GM08714 (cell line): ENCODE measurements around the gene KLF1.
"Not testable (repeated sequence)": the region's sequence is repeated elsewhere in the genome, so short reads cannot be mapped to it uniquely, and the experiment has no call there.

Experiments used
- H3K4me3 ChIP-seq: fragments of 200-500 bp; sonication (Bioruptor generic); 2 replicates; pipeline ENCODE4 v1.5.1; 2014; ENCODE audit warnings: mild to moderate bottlenecking, low read length, inconsistent platforms
- ZNF274 ChIP-seq: IDR thresholded peaks from 2 replicates; pipeline ENCODE4 v1.6.1; 2012; ENCODE audit warnings: mild to moderate bottlenecking, low read depth, low read length

The KLF1 gene

DNA sequence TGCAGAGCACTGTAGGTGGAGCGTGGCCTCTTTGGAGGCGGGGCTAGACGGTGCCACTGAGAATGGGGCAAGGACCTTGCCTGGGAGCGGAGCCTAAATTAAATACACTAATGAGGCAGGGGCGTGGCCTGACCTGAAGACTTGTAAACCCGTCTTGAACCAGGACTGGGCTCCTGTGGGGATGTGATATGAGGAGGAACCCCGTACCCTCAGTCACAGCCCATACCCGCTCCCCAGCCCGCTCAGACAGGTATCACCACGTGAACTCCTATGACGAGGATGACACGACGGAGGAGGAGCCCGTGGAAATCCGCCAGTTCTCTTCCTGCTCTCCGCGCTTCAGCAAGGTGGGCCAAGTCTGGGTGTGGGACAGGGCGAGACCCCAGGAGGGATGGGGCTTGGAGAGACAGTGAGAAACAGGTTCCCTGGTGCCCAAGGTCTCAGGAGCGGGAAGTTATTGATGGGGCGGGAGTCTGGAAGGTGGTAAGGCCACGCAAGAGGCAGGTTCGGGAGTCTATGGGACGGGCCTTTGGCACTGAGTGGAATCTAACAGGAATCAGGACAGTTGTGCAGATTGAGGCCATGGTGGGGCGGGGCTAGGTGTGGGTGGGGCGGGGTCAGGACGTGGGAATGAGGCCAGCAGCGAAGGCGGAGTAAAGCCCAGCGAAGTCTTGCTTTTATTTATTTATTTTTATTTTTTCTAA lies 20.4 kb downstream of the KLF1 start:
- no peak overlapping the region for H3K4me3 ChIP-seq
- no peak for TF ChIP-seq ZNF274

- H3K4me3 ChIP-seq, result no peak overlapping the region
- no peak for TF ChIP-seq ZNF274
Measured at GRCh38 chr19:12865746-12866415, 21.1 kb downstream of the KLF1 start.

DNA sequence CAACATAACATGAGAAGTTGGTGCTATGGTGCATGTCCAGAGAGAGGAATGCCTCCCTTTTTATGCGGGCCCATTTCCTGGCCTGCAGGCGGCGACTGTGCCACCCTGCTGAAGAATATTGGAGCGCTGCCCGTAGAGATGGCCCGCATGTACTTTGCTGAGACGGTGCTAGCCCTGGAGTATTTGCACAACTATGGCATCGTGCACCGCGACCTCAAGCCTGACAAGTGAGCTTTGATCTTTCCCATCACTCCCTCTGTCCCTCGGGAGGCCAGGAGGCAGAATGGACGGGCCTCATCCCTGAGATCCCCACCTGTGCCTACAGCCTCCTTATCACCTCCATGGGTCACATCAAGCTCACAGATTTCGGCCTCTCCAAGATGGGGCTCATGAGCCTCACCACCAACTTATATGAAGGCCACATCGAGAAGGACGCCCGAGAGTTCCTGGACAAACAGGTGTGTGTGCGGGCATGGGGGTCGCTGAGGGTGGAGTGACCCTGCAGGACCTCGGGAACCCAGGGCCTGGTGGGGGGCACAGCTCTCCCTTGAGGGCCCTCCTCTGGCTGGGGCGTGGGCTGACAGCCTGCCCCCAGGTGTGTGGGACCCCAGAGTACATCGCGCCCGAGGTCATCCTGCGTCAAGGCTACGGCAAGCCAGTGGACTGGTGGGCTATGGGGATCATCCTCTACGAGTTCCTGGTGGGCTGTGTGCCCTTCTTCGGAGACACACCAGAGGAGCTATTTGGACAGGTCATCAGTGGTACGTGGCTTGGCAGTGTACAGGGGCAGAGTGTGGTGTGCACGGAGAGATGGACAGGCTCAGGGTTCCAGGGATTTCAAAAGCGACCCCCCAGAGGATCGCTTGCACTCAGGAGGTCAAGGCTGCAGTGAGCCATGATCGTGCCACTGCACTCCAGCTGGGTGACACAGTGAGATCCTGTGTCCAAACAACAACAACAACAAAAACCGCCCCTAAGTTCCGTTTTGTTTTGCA lies 22.0 kb downstream of the KLF1 start:
- H3K4me3 ChIP-seq, result no peak overlapping the region
- no peak for TF ChIP-seq ZNF274

DNA sequence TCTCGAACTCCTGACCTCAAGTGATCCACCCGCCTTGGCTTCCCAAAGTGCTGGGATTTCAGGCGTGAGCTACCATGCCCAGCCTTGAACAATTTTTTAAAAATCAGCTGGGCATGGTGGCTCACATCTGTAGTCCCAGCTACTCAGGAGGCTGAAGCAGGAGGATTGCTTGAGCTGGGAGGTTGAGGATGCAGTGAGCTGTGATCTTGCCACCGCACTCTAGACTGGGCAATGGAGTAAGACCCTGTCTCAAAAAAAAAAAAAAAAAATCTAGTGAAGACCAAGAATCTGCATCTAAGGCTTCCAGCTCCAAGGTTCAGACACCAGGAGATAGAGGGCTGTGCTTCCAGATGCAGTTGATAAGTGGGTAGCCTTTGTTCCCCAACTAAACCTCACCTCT lies 22.9 kb downstream of the KLF1 start:
- H3K4me3 ChIP-seq, result no peak overlapping the region
- TF ChIP-seq ZNF274, result no peak

DNA sequence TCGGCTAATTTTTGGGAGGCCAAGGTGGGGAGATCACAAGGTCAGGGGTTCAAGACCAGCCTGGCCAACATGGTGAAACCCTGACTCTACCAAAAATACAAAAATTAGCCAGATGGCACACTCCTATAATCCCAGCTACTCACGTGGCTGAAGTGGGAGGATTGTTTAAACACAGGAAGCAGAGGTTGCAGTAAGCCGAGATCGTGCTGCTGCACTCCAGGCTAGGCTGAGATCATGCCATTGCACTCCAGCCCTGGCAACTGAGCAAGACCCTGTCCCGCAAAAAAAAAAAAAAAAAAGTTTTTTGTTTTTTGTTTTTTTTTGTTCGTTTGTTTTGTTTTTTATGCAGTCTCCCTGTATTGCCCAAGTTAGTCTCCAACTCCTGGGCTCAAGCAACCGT lies 27.5 kb downstream of the KLF1 start:
- no peak for TF ChIP-seq ZNF274
- H3K4me3 ChIP-seq, result no peak overlapping the region

DNA sequence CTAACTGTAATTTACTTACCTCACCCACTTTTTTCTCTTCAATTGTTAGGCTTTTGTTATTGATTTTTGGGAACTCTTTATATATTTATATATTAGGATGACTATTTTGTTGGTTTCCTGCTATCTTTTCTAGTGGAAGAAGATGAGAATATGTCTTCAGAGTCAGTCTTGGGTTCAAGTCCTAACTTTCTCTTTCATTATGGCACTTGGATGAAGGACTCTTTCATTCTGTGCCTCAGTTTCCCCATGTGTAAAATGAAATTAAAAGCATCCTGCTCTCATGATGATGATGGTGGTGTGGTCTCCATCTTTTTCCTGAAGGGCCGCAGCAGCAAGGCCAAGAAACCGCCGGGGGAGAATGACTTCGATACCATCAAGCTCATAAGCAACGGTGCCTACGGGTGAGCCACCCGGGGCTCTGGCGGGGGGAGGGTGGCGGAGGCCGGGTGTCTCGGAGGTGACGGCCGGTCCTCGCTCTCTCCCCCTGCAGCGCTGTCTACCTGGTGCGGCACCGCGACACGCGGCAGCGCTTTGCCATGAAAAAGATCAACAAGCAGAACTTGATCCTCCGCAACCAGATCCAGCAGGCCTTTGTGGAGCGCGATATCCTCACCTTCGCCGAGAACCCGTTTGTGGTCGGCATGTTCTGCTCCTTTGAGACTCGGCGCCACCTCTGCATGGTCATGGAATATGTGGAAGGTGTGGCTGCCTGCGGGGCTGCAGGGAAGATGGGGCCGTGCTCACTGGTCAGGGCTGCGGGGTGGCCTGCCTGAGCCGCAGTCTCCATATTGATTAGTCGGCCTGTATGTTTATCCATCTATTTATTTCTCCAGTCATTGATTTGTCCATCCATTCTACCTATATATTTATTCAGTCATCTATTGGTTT lies 28.7 kb downstream of the KLF1 start:
- no peak for TF ChIP-seq ZNF274
- no peak overlapping the region for H3K4me3 ChIP-seq

DNA sequence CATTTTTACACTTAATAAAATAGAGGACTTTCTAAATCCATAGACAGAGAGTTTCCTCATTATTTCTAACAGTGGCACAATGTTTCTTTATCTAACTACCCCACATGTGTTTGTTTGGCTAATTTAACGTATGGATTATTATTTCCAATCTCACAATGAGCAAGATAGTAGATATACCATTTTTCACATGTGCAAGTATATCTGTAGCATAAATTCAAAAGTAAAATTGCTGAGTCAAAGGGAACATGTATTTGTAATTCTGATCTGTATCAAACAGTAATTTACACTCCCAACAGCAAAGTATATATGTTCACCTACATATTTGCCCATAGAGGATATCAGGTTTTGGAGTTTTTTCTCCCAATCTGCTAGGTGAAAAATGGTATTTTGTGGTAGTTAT lies 30.3 kb downstream of the KLF1 start:
- TF ChIP-seq ZNF274, result no peak
- H3K4me3 ChIP-seq, result no peak overlapping the region

- no peak for TF ChIP-seq ZNF274
- H3K4me3 ChIP-seq, result no peak overlapping the region
Measured at GRCh38 chr19:12847159-12848139, 39.6 kb downstream of the KLF1 start.

GRCh38 chr19:12846613-12847012 lies 40.4 kb downstream of the KLF1 start:
- H3K4me3 ChIP-seq, result not testable (repeated sequence)

DNA sequence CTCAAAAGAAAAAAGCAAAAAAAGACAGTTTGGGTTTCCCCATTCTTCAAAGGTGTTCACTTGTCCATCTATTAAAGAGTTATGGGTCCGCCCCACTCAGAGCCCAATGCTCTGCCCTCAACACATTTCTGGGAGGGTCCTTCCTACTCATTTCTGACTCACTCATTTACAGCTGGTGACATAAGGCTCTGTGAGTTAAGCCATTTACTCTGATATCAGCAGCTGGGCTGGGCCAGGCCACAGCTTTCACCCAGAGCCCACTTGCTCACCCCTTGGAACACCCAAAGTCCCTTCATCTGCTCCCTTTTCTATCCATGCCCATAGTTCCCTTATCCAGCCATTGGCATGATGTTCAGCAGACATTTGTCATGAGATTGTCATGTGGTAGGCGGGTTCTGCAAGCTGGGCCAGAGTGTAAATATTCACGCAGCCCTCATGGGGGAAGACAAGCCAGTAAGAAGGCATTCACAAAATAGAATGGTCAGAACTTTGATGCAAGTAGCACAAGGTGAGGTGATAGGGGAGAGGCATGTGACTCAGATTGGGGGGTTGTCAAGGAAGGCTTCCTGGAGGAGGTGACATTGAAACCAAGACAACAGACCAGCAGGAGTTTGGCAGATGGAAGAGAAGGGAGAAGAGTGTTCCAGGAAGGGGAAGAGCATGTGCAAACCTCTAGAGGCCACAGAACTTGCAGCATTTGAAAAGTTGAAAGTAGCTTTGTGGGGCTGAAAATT lies 42.8 kb downstream of the KLF1 start:
- H3K4me3 ChIP-seq, result no peak overlapping the region
- TF ChIP-seq ZNF274, result no peak

DNA sequence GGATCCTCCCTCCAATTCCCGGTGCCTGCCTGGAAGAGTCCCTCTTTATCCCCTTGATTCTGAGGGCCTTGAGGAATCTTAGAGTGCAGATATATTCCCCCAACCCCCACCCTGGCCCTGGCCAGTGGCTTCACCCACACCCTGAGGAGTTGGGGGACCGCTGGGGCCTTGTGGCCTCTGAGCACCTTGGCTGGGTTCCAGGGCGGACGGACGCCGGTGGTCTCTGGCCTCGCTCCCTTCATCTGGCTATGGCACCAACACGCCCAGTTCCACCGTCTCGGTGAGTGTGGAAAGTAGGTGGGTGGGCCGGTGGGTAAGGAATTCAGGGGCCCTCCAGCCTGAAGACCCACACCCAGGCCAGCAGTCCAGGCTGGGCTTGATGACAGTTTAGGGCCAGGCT lies 43.7 kb downstream of the KLF1 start:
- TF ChIP-seq ZNF274, result no peak
- H3K4me3 ChIP-seq, result no peak overlapping the region

GRCh38 chr19:12842511-12842910 lies 44.5 kb downstream of the KLF1 start:
- no peak for TF ChIP-seq ZNF274
- H3K4me3 ChIP-seq, result no peak overlapping the region

GRCh38 chr19:12841094-12841493 lies 45.9 kb downstream of the KLF1 start:
- TF ChIP-seq ZNF274, result no peak
- no peak overlapping the region; the same call in 1 of the 2 replicates for H3K4me3 ChIP-seq
